HFFc6 (cell line): ENCODE data around the gene SPAG9. TPM values are rescaled to one million over a fixed set of nuclear protein-coding genes. Genes with fewer than 3 reads are reported as not detected.

Experiments
- DNase-seq: peaks from one replicate; pipeline ENCODE4 v3.0.0-alpha.2; 2018
- H3K27ac Mint-ChIP-seq: 2 replicates; pipeline ENCODE4 v1.8.0; 2020; ENCODE audit warnings: mild to moderate bottlenecking, mixed read lengths
- H3K27me3 Mint-ChIP-seq: 2 replicates; pipeline ENCODE4 v1.8.0; 2021; ENCODE audit warnings: mild to moderate bottlenecking, moderate library complexity, mixed read lengths; ENCODE audit not compliant: insufficient read depth
- H3K36me3 Mint-ChIP-seq: 2 replicates; pipeline ENCODE4 v1.8.0; 2021; ENCODE audit warnings: low read depth, mixed read lengths
- H3K4me1 Mint-ChIP-seq: 2 replicates; pipeline ENCODE4 v1.8.0; 2020; ENCODE audit warnings: low read depth, mixed read lengths
- H3K4me3 Mint-ChIP-seq: 2 replicates; pipeline ENCODE4 v1.8.0; 2020; ENCODE audit warnings: mild to moderate bottlenecking, moderate library complexity, mixed read lengths
- H3K9me3 Mint-ChIP-seq: 2 replicates; pipeline ENCODE4 v1.8.0; 2020; ENCODE audit warnings: mild to moderate bottlenecking, mixed read lengths
- total RNA-seq, 6 experiments: library from RNA; stranded (reverse); fragmentation: NEBNext Ultra II Directional; extraction: Animal tissue kit (Norgen Biotek cat#: 25700); gene quantifications; 2 replicates in 1 of 6; 3 replicates in 5 of 6; pipeline ENCODE4 v1.2.3, GENCODE V29; 2021
- TF ChIP-seq, protein P1 (sequence below): fragments of 200-600 bp; sonication (generic); IDR thresholded peaks from 2 replicates; pipeline ENCODE4 v1.5.0; 2021; ENCODE audit warnings: antibody characterized with exemption, mild to moderate bottlenecking

Gene SPAG9
- total RNA-seq, 6 experiments from 2014 or later, result 54.3 to 78.1 (median 61.3) TPM

DNA sequence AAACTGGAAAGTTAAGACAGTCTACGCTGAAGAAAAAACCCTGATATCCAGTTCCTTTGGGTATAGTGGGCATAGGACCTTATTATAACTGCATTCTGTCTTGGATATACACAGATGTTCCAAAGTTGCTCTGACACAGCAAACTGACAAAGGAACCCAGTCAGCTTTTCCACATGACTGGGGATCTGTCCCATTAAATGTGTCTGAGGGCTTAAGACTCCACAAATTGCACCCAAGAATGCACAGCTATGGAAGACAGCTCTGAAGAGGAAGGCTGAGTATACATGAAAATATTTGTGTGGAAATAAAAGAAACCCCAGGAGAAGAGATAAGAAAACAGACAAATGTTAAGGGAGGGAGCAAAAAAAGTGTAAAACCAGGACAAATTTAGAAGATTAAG is 114.1 kb downstream of the SPAG9 start:
- no peaks in the 10 kb centered on the region; the same call in 1 of the 2 replicates for H3K27me3 Mint-ChIP-seq
- peak overlapping the region; percentile 60 for H3K27ac Mint-ChIP-seq
- H3K4me1 Mint-ChIP-seq, result peaks cover 27% of the 10 kb centered on the region
- no peak overlapping the region for H3K4me3 Mint-ChIP-seq
- peaks cover 9% of the 10 kb centered on the region; the same call in 1 of the 2 replicates for H3K36me3 Mint-ChIP-seq
- DNase-seq, result peak; percentile 64
- TF ChIP-seq, protein P1, sequence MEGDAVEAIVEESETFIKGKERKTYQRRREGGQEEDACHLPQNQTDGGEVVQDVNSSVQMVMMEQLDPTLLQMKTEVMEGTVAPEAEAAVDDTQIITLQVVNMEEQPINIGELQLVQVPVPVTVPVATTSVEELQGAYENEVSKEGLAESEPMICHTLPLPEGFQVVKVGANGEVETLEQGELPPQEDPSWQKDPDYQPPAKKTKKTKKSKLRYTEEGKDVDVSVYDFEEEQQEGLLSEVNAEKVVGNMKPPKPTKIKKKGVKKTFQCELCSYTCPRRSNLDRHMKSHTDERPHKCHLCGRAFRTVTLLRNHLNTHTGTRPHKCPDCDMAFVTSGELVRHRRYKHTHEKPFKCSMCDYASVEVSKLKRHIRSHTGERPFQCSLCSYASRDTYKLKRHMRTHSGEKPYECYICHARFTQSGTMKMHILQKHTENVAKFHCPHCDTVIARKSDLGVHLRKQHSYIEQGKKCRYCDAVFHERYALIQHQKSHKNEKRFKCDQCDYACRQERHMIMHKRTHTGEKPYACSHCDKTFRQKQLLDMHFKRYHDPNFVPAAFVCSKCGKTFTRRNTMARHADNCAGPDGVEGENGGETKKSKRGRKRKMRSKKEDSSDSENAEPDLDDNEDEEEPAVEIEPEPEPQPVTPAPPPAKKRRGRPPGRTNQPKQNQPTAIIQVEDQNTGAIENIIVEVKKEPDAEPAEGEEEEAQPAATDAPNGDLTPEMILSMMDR, result no peak
- H3K9me3 Mint-ChIP-seq, result no peaks in the 10 kb centered on the region

DNA sequence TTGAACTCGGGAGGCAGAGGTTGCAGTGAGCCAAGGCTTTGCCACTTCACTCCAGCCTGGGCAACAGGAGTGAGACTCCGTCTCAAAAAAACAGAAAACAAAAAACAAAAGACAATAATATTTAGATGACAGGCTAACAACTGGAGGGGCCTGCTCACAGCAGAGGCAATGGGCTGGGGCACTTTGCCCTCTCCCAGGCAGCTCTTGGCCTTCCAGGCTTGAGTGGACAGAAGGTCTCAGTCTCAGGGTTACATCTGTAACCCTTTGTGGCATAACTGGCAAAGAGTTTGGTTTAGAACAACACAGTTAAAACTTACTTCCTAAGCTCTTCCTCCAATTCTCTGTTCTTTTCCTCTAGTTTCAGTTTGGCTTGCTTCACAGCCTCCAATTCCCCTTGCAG is 114.9 kb downstream of the SPAG9 start:
- Mint-ChIP-seq H3K27me3 (no peaks in the 10 kb centered on the region; the same call in 1 of the 2 replicates), H3K36me3 (peaks cover 9% of the 10 kb centered on the region; the same call in 1 of the 2 replicates), H3K9me3 (no peaks in the 10 kb centered on the region), H3K4me3 (no peak overlapping the region), H3K4me1 (peaks cover 23% of the 10 kb centered on the region), H3K27ac (peak overlapping the region; percentile 16)
- no peak for DNase-seq
- TF ChIP-seq, protein P1, result no peak

DNA sequence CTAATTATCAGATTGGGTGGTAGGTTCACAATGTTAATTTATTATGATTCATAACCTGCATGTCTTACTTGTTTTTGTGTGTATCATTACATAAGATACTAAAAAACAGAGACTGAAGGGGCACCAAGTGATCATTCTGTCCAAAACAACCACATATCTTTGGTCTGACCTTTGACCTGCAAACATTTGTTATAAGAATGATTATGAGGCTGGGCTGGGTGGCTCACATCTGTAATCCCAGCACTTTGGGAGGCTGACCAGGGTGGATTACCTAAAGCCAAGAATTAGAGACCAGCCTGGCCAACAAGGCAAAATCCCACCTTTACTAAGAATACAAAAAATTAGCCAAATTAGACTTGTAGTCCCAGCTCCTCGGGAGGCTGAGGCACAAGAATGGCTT is 116.4 kb downstream of the SPAG9 start:
- TF ChIP-seq, protein P1, result no peak
- Mint-ChIP-seq H3K36me3 (peaks cover 9% of the 10 kb centered on the region; the same call in 1 of the 2 replicates), H3K9me3 (no peaks in the 10 kb centered on the region), H3K4me3 (no peak overlapping the region), H3K4me1 (peaks cover 15% of the 10 kb centered on the region), H3K27ac (no peak overlapping the region), H3K27me3 (no peaks in the 10 kb centered on the region; the same call in 1 of the 2 replicates)
- DNase-seq, result no peak

DNA sequence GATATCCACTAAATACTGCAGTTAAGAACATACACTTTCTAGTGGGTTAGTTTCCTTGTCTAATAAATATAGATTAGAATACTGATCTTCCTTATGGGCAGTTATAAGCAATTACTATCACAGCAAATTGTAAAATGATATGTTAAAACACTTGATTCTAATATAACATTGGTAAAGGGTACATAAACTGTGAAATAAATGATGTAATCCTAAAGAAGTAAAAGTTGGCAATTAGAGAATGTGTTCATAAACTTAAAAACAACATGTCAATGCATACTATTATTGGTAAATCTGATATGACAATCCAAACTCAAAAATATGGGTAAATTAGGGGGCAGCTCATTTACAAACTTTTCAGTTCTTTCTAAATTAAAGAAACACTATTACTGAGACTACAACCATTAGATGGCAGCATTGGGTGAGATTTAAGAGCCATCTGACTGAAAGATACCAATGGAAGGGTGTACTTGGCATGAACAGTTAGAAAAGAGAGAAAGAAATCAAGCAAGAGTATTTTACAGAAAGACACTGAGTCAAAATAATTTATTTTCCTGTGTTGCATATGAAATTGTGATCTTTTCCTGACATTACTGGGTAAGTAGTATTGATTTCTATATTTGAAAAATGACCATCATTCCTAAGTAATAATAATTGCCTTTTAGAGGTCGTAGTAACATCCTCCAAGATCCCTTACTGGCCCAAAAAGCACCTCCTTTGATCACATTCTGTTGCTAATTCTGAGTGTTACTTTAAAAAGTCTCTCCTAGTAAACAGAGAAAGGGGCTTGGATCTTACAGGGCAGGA is 119.6 kb downstream of the SPAG9 start:
- H3K4me1 Mint-ChIP-seq, result peaks cover 3% of the 10 kb centered on the region
- peak; percentile 75 for DNase-seq
- TF ChIP-seq, protein P1, result peak; percentile 82
- H3K27ac Mint-ChIP-seq, result peak overlapping the region; percentile 22; the same call in 1 of the 2 replicates
- H3K36me3 Mint-ChIP-seq, result peaks cover 4% of the 10 kb centered on the region; the same call in 1 of the 2 replicates
- H3K9me3 Mint-ChIP-seq, result no peaks in the 10 kb centered on the region
- H3K4me3 Mint-ChIP-seq, result no peak overlapping the region
- H3K27me3 Mint-ChIP-seq, result no peaks in the 10 kb centered on the region

DNA sequence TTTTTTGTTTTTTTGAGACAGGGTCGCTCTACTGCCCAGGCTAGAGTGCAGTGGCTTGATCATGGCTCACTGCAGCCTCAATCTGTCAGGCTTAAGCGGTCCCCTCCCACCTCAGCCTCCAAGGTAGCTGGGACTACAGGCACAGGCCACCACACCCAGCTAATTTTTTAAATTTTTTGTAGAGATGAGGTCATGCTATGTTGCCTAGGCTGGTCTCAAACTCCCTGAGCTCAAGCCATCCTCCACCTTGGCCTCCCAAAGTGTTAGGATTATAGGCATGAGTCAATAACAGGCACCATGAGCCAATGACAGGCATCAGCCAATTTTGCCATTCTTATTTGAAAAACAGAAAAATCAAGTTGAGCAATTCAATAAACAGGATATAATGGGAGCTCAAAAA is 125.0 kb downstream of the SPAG9 start:
- Mint-ChIP-seq H3K27me3 (no peaks in the 10 kb centered on the region), H3K9me3 (no peaks in the 10 kb centered on the region), H3K4me1 (no peaks in the 10 kb centered on the region), H3K4me3 (no peak overlapping the region), H3K36me3 (peaks cover 21% of the 10 kb centered on the region), H3K27ac (no peak overlapping the region)
- TF ChIP-seq, protein P1, result no peak
- no peak for DNase-seq
